ENCODE measurements around the gene CBLB.

The CBLB gene

GRCh38 chr3:105868742-105869530 is at the start of gene CBLB:
TSS of gene CBLB (minus strand) at chr3:105869012. CDS start at chr3:105867577, 1,435 bp downstream.
- DNase-seq (ENCODE audit: low read depth in 2 of 2), result peak; percentile 71 to 73

- no peak for DNase-seq (ENCODE audit: low read depth in 2 of 2)
Measured at GRCh38 chr3:105916767-105917166, 48.0 kb upstream of the CBLB start.

- no peak for DNase-seq (ENCODE audit: low read depth in 2 of 2)
Measured at GRCh38 chr3:105915524-105915923, 46.7 kb upstream of the CBLB start.

GRCh38 chr3:105913616-105914015 is 44.8 kb upstream of the CBLB start:
- no peak for DNase-seq (ENCODE audit: low read depth in 2 of 2)

GRCh38 chr3:105912891-105913290 is 44.1 kb upstream of the CBLB start:
- DNase-seq (ENCODE audit: low read depth in 2 of 2), result no peak

GRCh38 chr3:105911496-105911895 is 42.7 kb upstream of the CBLB start:
- DNase-seq (ENCODE audit: low read depth in 2 of 2), result no peak

GRCh38 chr3:105907777-105908176 is 39.0 kb upstream of the CBLB start:
- no peak for DNase-seq (ENCODE audit: low read depth in 2 of 2)

- DNase-seq (ENCODE audit: low read depth in 2 of 2), result no peak
Measured at GRCh38 chr3:105906836-105907235, 38.0 kb upstream of the CBLB start.

- no peak for DNase-seq (ENCODE audit: low read depth in 2 of 2)
Measured at GRCh38 chr3:105906345-105906744, 37.5 kb upstream of the CBLB start.

GRCh38 chr3:105905328-105905727 is 36.5 kb upstream of the CBLB start:
- no peak for DNase-seq (ENCODE audit: low read depth in 2 of 2)

GRCh38 chr3:105904678-105905284 is 36.0 kb upstream of the CBLB start:
- no peak for DNase-seq (ENCODE audit: low read depth in 2 of 2)

- no peak for DNase-seq (ENCODE audit: low read depth in 2 of 2)
Measured at GRCh38 chr3:105904251-105904650, 35.4 kb upstream of the CBLB start.

GRCh38 chr3:105899516-105899915 is 30.7 kb upstream of the CBLB start:
- DNase-seq (ENCODE audit: low read depth in 2 of 2), result no peak

GRCh38 chr3:105891101-105891500 is 22.3 kb upstream of the CBLB start:
- no peak for DNase-seq (ENCODE audit: low read depth in 2 of 2)

- no peak for DNase-seq (ENCODE audit: low read depth in 2 of 2)
Measured at GRCh38 chr3:105888621-105889579, 20.1 kb upstream of the CBLB start.

GRCh38 chr3:105885256-105885655 is 16.4 kb upstream of the CBLB start:
- no peak for DNase-seq (ENCODE audit: low read depth in 2 of 2)

GRCh38 chr3:105883798-105884377 is 15.1 kb upstream of the CBLB start:
- DNase-seq (ENCODE audit: low read depth in 2 of 2), result no peak

GRCh38 chr3:105880681-105881290 is 12.0 kb upstream of the CBLB start:
- no peak for DNase-seq (ENCODE audit: low read depth in 2 of 2)

- DNase-seq (ENCODE audit: low read depth in 2 of 2), result no peak
Measured at GRCh38 chr3:105878061-105878460, 9.2 kb upstream of the CBLB start.

GRCh38 chr3:105877336-105877910 is 8.6 kb upstream of the CBLB start:
- DNase-seq (ENCODE audit: low read depth in 2 of 2), result no peak

GRCh38 chr3:105876780-105877327 is 8.0 kb upstream of the CBLB start:
- DNase-seq (ENCODE audit: low read depth in 2 of 2), result no peak
